Transverse colon (tissue), 4 donors: ENCODE measurements around the gene B4GALNT4. TPM values are rescaled to one million over a fixed set of nuclear protein-coding genes. Genes with fewer than 3 reads are reported as not detected.

ENCODE experiments used
- DNase-seq: peaks from one replicate; pipeline ENCODE4 v3.0.0-alpha.2; 2019
- H3K27ac ChIP-seq, 4 donors: fragments of 200-600 bp; sonication (generic); 2 replicates each; pipeline ENCODE4 v1.5.1; 2016 to 2018; ENCODE audit warnings: inconsistent platforms in 4 of 4
- H3K27me3 ChIP-seq: fragments of 200-600 bp; sonication (generic); 2 replicates; pipeline ENCODE4 v1.5.1; 2017; ENCODE audit warnings: inconsistent platforms
- H3K36me3 ChIP-seq, 4 donors: fragments of 200-600 bp; sonication (generic); 2 replicates each; pipeline ENCODE4 v1.5.1; 2017 to 2019; ENCODE audit warnings: inconsistent platforms in 4 of 4
- H3K4me1 ChIP-seq, 4 donors: fragments of 200-600 bp; sonication (generic); 2 replicates each; pipeline ENCODE4 v1.5.1; 2017 to 2020; ENCODE audit warnings: inconsistent platforms in 4 of 4
- H3K4me3 ChIP-seq, 4 donors: fragments of 200-600 bp; sonication (generic); 1 replicate in 1 of 4; 2 replicates in 3 of 4; pipeline versions ENCODE4 v1.5.1 to v1.6.1; 2017 to 2019; ENCODE audit warnings: inconsistent platforms in 4 of 4
- H3K9me3 ChIP-seq, 2 donors: fragments of 200-600 bp; sonication (generic); 2 replicates each; pipeline ENCODE4 v1.5.1; 2017 to 2019; ENCODE audit warnings: inconsistent platforms in 2 of 2
- CTCF ChIP-seq, 5 experiments: fragments of 200-600 bp in 3 of 5; fragments of 450-650 bp in 2 of 5; sonication (generic) in 3 of 5; IDR thresholded peaks; 1 replicate in 2 of 5; 2 replicates in 3 of 5; pipeline ENCODE4 v1.5.1; 2016 to 2017; ENCODE audit warnings: antibody characterized with exemption in 5 of 5, inconsistent platforms in 3 of 5, mild to moderate bottlenecking in 2 of 5, moderate library complexity in 1 of 5
- EP300 ChIP-seq: sonication (generic); formaldehyde crosslinking; IDR thresholded peaks from one replicate; pipeline ENCODE4 v1.6.1; 2017; ENCODE audit warnings: antibody characterized with exemption, low read depth
- POLR2A ChIP-seq: fragments of 450-650 bp; IDR thresholded peaks from one replicate; pipeline ENCODE4 v1.6.1; 2016; ENCODE audit warnings: antibody characterized with exemption, mild to moderate bottlenecking, moderate library complexity
- POLR2AphosphoS5 ChIP-seq, 3 donors: sonication (generic); formaldehyde crosslinking; IDR thresholded peaks; one replicate each; pipeline ENCODE4 v1.6.1; 2016; ENCODE audit warnings: antibody characterized with exemption in 3 of 3
- whole genome bisulfite sequencing, 2 donors: methylation state at CpG; one replicate each; pipeline ENCODE4 v1.1.5; 2018; ENCODE audit warnings: low coverage in 1 of 2; 5-methylcytosine and 5-hydroxymethylcytosine counted together
- in situ Hi-C, 4 donors: fragments of 200-750 bp; cut with MboI; loops; one replicate each; pipeline versions ENCODE4 v1.15.0 to v1.15.1; 2017; ENCODE audit warnings: low sequenced_read_pairs in 3 of 4, low pct_ligation_motif_present in 1 of 4, low pct_unique_long_range_greater_than_20kb in 1 of 4
- intact Hi-C: fragments of 100-400 bp; cut with DNase I; formaldehyde crosslinking; loops from one replicate; pipeline ENCODE4 v1.15.1; 2023; ENCODE audit warnings: low total_unique reads
- total RNA-seq, 4 donors: library from RNA; depleted of rRNA; stranded (reverse); fragments of >200 nt; gene quantifications; one replicate each; pipeline ENCODE4 v1.1.0, GENCODE V29; 2016

B4GALNT4 gene
- total RNA-seq, 4 donors from 2014 or later = 0.82 to 3.0 (median 1.3) TPM; not detected in 1

GRCh38 chr11:365831-366230 is 3.5 kb upstream of the B4GALNT4 start:
- no peak for DNase-seq
- in situ Hi-C loops (loop anchor here in 2 of 4 donors (5.0 to 10.0 kb wide), 2 partner anchors 59 to 111 kb away; partner anchors contain the start of gene IFITM2 (in 1 of the 2)), intact Hi-C loops (no loop called here)
- peaks cover 0 to 10% (median 8%) of the 10 kb centered on the region in 4 donors for H3K4me1 ChIP-seq
- H3K4me3 ChIP-seq = no peak overlapping the region
- H3K9me3 ChIP-seq = no peaks in the 10 kb centered on the region
- peaks cover 45% of the 10 kb centered on the region for H3K27me3 ChIP-seq
- H3K36me3 ChIP-seq = no peaks in the 10 kb centered on the region
- WGBS, 2 donors = 75% methylated on average over 15 of the region's 16 CpGs; no CpG with 5 or more reads in 1 of the 2 donors
- no peak overlapping the region for H3K27ac ChIP-seq
- TF ChIP-seq EP300 (no peak), POLR2AphosphoS5 (IDR thresholded peaks at IDR 0.05) (no peak), POLR2A (no peak), CTCF (IDR thresholded peaks at IDR 0.05) (no peak)

GRCh38 chr11:367956-368413 is 1.3 kb upstream of the B4GALNT4 start:
- no peaks in the 10 kb centered on the region for H3K36me3 ChIP-seq
- DNase-seq = no peak
- no peak overlapping the region for H3K4me3 ChIP-seq
- H3K27ac ChIP-seq = no peak overlapping the region
- TF ChIP-seq POLR2A = no peak
- TF ChIP-seq CTCF (IDR thresholded peaks at IDR 0.05) = no peak
- TF ChIP-seq EP300 = no peak
- no peak for TF ChIP-seq POLR2AphosphoS5 (IDR thresholded peaks at IDR 0.05)
- no peaks in the 10 kb centered on the region for H3K9me3 ChIP-seq
- H3K4me1 ChIP-seq = peaks cover 0 to 10% (median 8%) of the 10 kb centered on the region in 4 donors
- WGBS, 2 donors = 19 to 32% methylated on average over 5 to 7 of the region's 7 CpGs
- peaks cover 50% of the 10 kb centered on the region for H3K27me3 ChIP-seq
- in situ Hi-C loops = loop anchor here in 2 of 4 donors (5.0 to 10.0 kb wide), 2 partner anchors 61 to 113 kb away; partner anchors contain the start of gene IFITM2 (in 1 of the 2)
- intact Hi-C loops = no loop called here

GRCh38 chr11:368414-369335 is 624 bp upstream of the B4GALNT4 start:
- DNase-seq = no peak
- H3K9me3 ChIP-seq = no peaks in the 10 kb centered on the region
- peaks cover 50% of the 10 kb centered on the region for H3K27me3 ChIP-seq
- H3K4me3 ChIP-seq = peak overlapping the region in 1 of 4 donors; percentile 42
- no peaks in the 10 kb centered on the region for H3K36me3 ChIP-seq
- in situ Hi-C loops (loop anchor here in 2 of 4 donors (5.0 to 10.0 kb wide), 2 partner anchors 61 to 114 kb away; partner anchors contain the start of gene IFITM2 (in 1 of the 2)), intact Hi-C loops (no loop called here)
- 7% methylated on average over 12 of the region's 61 CpGs; no CpG with 5 or more reads in 1 of the 2 donors for WGBS, 2 donors
- TF ChIP-seq CTCF (IDR thresholded peaks at IDR 0.05) = no peak
- no peak for TF ChIP-seq POLR2AphosphoS5 (IDR thresholded peaks at IDR 0.05)
- no peak for TF ChIP-seq EP300
- H3K27ac ChIP-seq = no peak overlapping the region
- peaks cover 0 to 10% (median 8%) of the 10 kb centered on the region in 4 donors for H3K4me1 ChIP-seq
